PC-9 (cell line): ENCODE measurements around the gene SIAE.

Source experiments
- CTCF ChIP-seq: fragments of 200-600 bp; sonication (generic); conservative IDR thresholded peaks from 2 replicates; pipeline ENCODE4 v1.6.1; 2017; ENCODE audit warnings: mixed run types, antibody characterized with exemption, mild to moderate bottlenecking, moderate library complexity
- EZH2 ChIP-seq: fragments of 200-600 bp; sonication (generic); IDR thresholded peaks from 2 replicates; pipeline ENCODE4 v1.8.0; 2017; ENCODE audit warnings: antibody characterized with exemption, low read depth

GRCh38 chr11:124592627-124593026, 80.9 kb downstream of the SIAE start:
- TF ChIP-seq CTCF (no peak), EZH2 (no peak)
